Eye (tissue), 1 donor: ENCODE measurements around the gene PNPLA1.
A peak's percentile ranks its signal among the peaks of the same experiment; 100 is the strongest.

Source experiments
- DNase-seq: peaks from one replicate; pipeline ENCODE4 v3.0.0-alpha.2; 2015

Gene PNPLA1

DNA sequence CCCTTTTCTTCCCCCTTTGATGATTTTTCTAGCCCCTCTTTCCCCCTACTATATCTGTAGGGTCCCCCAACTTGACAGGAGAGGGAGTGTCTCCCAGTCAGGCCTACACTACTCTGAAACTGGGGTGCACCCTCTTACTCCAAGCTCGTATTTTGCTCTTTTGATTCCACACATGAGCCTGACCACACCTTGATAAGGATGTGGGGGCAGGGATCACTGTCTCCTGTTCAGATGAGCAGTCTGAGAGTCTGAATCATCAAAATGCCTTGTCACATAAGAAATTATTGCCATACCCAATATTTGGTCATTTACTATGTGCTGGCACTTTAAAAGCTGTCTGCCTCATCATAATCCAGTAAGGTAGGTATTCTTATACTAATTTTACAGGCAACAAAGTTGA lies 15.9 kb downstream of the PNPLA1 start:
- no peak for DNase-seq

DNA sequence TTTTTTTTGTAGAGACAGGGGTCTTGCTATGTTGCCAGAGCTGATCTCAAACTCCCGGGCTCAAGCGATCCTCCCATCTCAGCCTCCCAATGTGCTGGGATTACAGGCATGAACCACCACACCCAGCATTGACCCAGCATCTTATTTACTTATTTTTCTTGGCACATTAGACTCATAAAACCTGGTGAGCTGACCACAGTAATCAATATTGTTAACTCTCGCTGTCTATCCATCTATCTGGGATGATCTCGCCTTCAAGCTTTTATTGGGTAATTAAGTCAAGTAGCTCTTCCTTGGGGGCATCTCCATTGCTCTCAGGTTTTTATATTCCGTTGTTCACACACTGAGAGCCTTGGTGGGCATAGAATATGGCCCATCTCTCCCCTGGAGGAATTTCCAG lies 17.0 kb downstream of the PNPLA1 start:
- DNase-seq, result no peak

- no peak for DNase-seq
These were observed 19.5 kb downstream of the PNPLA1 start for GRCh38 chr6:36289281-36289878.

DNA sequence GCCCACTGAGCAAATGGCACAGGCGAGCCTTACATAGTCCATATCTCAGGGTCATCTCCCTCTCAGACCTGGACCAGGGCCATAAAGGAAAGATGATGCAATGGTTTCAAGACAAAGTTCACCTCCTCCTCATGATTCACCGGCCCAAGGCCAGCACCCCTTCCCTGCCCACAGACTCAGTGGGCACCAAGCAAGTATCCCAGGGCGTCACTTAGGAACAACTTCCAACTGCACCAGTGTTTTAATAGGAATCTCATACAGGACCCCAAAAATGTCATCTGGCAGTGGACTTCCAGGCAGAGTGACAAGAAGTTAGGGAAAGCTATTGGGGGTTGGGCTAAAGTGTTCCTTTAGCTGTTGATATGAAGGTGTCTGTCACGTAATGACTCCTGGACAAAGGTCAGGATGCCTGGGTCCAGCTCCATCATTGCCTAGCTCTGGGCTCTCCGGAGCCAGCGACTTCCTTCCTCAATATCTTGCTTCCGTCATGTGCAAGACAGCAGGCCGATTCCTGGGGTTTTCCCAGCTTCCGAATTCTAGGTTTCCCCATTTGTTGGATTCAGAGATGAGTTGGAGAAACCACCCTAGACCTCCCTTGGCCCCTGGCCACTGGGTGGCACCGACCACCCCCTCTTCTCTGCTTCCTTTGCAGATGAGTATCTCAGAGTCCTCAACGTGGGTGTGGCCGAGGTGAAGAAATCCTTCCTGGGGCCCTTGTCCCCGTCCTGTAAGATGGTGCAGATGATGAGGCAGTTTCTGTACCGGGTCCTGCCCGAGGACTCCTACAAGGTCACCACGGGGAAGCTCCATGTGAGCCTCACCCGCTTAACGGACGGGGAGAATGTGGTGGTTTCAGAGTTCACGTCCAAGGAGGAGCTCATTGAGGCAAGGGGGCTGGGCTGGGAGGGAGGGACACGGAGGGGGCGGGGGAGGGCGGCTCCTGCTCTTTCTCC lies 21.1 kb downstream of the PNPLA1 start:
- DNase-seq, result no peak

- DNase-seq, result no peak
These were observed 22.3 kb downstream of the PNPLA1 start for GRCh38 chr6:36292170-36292569.

DNA sequence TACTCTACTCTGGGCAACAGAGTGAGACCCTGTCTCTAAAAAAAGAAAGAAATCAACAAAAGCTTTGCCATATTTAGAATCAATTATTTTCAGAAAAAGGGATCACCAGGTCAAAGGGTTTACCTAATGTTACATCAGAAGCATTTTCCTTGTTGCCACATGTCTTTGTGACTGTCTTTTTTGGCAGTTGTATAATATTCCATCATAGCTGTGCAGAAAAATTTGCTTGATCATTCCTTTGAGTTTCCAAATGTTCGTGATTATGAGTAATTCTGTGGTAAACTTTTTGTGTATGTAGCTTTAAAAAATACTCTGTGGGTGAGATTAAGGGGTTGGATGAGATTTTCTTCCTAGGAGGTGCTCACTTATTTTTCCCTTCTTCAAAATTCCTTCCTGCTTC lies 26.4 kb downstream of the PNPLA1 start:
- no peak for DNase-seq

- DNase-seq, result no peak
These were observed 27.2 kb downstream of the PNPLA1 start for GRCh38 chr6:36297051-36297450.

- no peak for DNase-seq
These were observed 27.7 kb downstream of the PNPLA1 start for GRCh38 chr6:36297511-36297910.

- DNase-seq, result no peak
These were observed 28.2 kb downstream of the PNPLA1 start for GRCh38 chr6:36298027-36298426.

GRCh38 chr6:36301085-36301658 lies 31.3 kb downstream of the PNPLA1 start:
- DNase-seq, result no peak

DNA sequence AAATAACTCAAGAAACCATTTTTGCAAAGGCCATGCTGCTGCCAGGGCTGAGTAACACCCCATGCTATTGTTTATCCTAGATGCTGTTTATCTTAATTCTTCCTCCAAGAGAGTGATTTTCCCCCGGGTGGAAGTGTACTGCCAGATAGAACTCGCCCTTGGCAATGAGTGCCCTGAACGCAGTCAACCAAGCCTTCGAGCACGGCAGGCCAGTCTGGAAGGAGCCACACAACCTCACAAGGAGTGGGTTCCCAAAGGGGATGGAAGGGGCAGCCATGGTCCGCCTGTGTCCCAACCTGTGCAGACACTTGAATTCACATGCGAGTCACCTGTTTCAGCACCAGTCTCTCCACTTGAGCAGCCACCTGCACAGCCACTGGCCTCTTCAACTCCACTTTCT lies 31.9 kb downstream of the PNPLA1 start:
- no peak for DNase-seq

DNA sequence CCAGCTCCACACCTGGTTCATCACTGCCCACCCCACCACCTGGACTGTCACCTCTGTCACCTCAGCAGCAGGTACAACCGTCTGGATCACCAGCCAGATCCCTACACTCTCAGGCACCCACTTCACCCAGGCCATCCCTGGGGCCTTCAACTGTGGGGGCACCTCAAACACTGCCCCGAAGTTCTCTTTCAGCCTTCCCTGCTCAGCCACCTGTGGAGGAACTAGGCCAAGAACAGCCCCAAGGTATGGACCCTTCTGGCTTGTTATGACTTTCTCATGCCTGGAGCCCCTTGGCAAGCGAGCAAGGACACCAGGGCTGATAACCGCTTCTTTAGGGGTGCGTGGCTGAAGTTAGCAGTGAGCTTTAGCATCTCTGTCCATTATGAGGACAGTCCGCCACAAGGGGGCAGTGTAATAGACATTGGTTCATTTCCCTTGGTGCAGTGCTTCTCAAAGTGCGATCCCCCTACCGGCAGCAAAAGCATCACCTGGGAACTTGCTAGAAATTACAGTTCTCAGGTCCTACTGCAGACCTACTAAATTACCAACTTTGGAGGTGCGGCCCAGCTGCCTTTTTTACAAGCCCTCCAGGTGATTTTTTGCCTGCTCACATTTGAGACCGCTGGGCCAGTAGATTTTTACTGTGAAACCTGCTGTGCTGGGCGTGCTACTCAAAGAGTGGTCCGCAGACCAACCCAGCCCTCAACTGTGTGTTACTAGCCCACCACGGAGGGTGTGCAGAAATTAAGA lies 32.5 kb downstream of the PNPLA1 start:
- peak; percentile 97 for DNase-seq

GRCh38 chr6:36305885-36306284 lies 36.0 kb downstream of the PNPLA1 start:
- DNase-seq, result no peak

- no peak for DNase-seq
These were observed 36.5 kb downstream of the PNPLA1 start for GRCh38 chr6:36306375-36306774.

- DNase-seq, result no peak
These were observed 38.7 kb downstream of the PNPLA1 start for GRCh38 chr6:36308514-36308913.

- DNase-seq, result no peak
These were observed 39.3 kb downstream of the PNPLA1 start for GRCh38 chr6:36309203-36309602.

DNA sequence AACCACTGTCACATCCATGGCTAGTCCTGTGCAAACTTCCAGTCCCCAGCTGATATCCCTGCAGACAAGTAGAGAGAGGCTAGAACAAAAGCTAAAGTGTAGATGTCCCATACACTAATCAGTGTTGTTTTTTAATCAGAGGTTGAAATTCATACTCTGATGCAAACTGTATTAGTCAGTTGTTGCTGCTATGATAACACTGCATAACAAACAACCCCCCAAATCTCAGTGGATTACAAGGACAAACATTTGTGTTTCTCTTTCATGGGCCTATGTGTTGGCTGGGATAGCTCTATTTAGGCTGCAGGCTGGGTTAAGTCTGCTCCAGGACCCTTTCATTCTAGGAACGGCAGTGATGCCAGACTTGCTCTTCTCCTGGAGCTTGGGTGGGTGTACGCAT lies 40.0 kb downstream of the PNPLA1 start:
- no peak for DNase-seq

GRCh38 chr6:36312854-36313648 lies 43.2 kb downstream of the PNPLA1 start:
- no peak for DNase-seq

- no peak for DNase-seq
These were observed 43.7 kb downstream of the PNPLA1 start for GRCh38 chr6:36313649-36313936.

DNA sequence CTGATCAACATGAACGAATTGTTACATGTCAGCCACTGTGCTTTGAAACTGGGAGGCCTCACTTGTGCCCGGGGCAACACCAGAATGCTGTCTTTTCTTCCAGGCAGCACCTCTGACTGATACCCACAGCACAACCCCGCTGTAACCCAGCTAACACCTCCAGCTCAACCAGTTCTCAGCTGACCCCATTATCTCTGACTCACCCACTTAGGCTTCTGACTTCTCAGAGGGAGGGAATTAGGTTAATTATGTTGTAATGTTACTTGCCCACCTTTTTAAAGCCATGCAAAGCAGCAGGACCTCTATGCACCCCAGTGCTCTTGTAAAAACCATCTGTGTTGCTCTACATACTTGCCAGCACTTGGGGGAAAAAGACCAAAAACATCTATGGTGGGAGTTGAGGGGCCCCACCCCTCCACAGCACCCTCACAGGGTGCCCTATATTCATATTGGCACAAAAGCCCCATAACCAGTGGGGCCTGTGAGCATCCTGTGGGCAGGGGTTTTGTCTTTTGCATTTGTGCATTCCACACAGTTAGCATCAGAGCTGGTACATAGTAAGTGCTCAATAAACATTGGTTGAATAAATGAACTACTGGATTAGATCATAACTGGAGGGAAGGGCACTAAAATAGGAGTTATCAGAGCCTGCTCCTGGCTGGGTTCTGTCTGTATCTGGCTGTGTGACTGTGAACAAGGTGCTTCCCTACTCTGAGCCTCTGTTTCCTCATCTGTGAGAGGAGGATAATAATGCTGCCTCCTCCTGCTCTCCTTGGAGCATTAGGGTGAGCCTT lies 44.6 kb downstream of the PNPLA1 start:
- DNase-seq, result no peak

- DNase-seq, result no peak
These were observed 46.1 kb downstream of the PNPLA1 start for GRCh38 chr6:36315921-36316320.

- DNase-seq, result no peak
These were observed 47.8 kb downstream of the PNPLA1 start for GRCh38 chr6:36317623-36318022.
